Measurements from ENCODE around the gene NCK2. TPM values are rescaled to one million over a fixed set of nuclear protein-coding genes. Genes with fewer than 3 reads are reported as not detected.

The NCK2 gene
- total RNA-seq, 1 experiment from 2014 or later = 89.0 TPM

GRCh38 chr2:105870858-105871257, 126.1 kb downstream of the NCK2 start:
- H3K27me3 Mint-ChIP-seq (ENCODE audit: insufficient read depth, unreplicated experiment) = no peaks in the 10 kb centered on the region
- no peaks in the 10 kb centered on the region for H3K9me3 Mint-ChIP-seq (ENCODE audit: unreplicated experiment)
- Histone ChIP-seq H3K9me3 (no peaks in the 10 kb centered on the region), H3K27me3 (replicated peaks; ENCODE audit: control insufficient read depth, insufficient read depth, low read length) (no peaks in the 10 kb centered on the region), H3K4me1 (peaks cover 26% of the 10 kb centered on the region), H3K4me3 (ENCODE audit: low read depth, low read length) (no peak overlapping the region), H3K36me3 (ENCODE audit: control insufficient read depth, insufficient read depth, low read length) (peaks cover 2% of the 10 kb centered on the region)
- no peak for DNase-seq
- H3K4me1 Mint-ChIP-seq (ENCODE audit: low read depth, unreplicated experiment) = peaks cover 34% of the 10 kb centered on the region
- H3K27ac Mint-ChIP-seq (ENCODE audit: unreplicated experiment) = peak overlapping the region; percentile 16
- intact Hi-C loops (cut with micrococcal nuclease; ENCODE audit: unreplicated experiment) = no loop called here
- POLR2A ChIA-PET = no interaction called here
- H3K36me3 Mint-ChIP-seq (ENCODE audit: insufficient read depth, unreplicated experiment) = peaks cover 70% of the 10 kb centered on the region
- CTCF ChIA-PET = no interaction called here
- no TSS peak for BruUV-seq (replicated peaks)
- no peak overlapping the region for H3K4me3 Mint-ChIP-seq (ENCODE audit: unreplicated experiment)
- TF ChIP-seq, protein P1, sequence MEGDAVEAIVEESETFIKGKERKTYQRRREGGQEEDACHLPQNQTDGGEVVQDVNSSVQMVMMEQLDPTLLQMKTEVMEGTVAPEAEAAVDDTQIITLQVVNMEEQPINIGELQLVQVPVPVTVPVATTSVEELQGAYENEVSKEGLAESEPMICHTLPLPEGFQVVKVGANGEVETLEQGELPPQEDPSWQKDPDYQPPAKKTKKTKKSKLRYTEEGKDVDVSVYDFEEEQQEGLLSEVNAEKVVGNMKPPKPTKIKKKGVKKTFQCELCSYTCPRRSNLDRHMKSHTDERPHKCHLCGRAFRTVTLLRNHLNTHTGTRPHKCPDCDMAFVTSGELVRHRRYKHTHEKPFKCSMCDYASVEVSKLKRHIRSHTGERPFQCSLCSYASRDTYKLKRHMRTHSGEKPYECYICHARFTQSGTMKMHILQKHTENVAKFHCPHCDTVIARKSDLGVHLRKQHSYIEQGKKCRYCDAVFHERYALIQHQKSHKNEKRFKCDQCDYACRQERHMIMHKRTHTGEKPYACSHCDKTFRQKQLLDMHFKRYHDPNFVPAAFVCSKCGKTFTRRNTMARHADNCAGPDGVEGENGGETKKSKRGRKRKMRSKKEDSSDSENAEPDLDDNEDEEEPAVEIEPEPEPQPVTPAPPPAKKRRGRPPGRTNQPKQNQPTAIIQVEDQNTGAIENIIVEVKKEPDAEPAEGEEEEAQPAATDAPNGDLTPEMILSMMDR (IDR thresholded peaks at IDR 0.05; ENCODE audit: insufficient read depth in 1 of 2, low read depth in 1 of 2, low read length in 1 of 2, severe bottlenecking in 1 of 2, unreplicated experiment in 1 of 2) = no peak

DNA sequence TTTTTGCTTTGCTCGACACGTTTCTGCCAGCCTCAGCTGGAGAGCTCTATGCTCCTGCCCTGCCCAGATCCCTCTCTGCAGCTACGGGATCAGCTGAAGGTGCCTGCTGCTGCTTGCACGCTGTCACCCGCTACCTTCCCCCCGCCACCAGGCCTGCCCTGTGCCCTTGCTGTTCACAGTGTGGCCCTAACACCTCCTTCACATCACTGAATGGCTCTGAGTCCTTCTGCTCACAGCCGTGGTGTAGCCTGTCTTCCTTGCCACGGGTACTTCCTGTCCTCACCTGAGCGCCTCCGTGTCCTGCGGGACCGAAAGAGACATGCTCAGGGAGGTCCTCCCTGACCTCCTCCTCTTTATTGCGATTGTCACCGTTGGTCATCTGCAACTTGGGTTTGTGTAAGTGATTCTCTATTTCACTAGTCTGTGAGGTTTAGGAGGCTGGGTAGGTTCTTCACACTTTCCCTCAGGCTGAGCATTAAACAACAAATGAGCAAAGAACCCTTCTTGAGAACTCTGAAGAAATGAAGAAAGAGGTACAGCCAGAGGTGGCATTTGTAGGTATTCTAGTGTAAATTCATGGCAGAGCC, 127.5 kb downstream of the NCK2 start:
- Histone ChIP-seq H3K36me3 (ENCODE audit: control insufficient read depth, insufficient read depth, low read length) (peaks cover 4% of the 10 kb centered on the region), H3K4me1 (peaks cover 19% of the 10 kb centered on the region), H3K27me3 (replicated peaks; ENCODE audit: control insufficient read depth, insufficient read depth, low read length) (no peaks in the 10 kb centered on the region), H3K4me3 (ENCODE audit: low read depth, low read length) (no peak overlapping the region), H3K9me3 (no peaks in the 10 kb centered on the region)
- DNase-seq = no peak
- peaks cover 77% of the 10 kb centered on the region for H3K36me3 Mint-ChIP-seq (ENCODE audit: insufficient read depth, unreplicated experiment)
- BruUV-seq (replicated peaks) = no TSS peak
- H3K27me3 Mint-ChIP-seq (ENCODE audit: insufficient read depth, unreplicated experiment) = no peaks in the 10 kb centered on the region
- CTCF ChIA-PET = interaction anchor here (0.6 kb wide), 1 partner anchor 296 kb away, joined by 3 read pairs; no protein-coding TSS in a partner anchor
- POLR2A ChIA-PET = no interaction called here
- H3K27ac Mint-ChIP-seq (ENCODE audit: unreplicated experiment) = peak overlapping the region; percentile 21
- no peak overlapping the region for H3K4me3 Mint-ChIP-seq (ENCODE audit: unreplicated experiment)
- TF ChIP-seq, protein P1 (IDR thresholded peaks at IDR 0.05; ENCODE audit: insufficient read depth in 1 of 2, low read depth in 1 of 2, low read length in 1 of 2, severe bottlenecking in 1 of 2, unreplicated experiment in 1 of 2) = no peak
- H3K9me3 Mint-ChIP-seq (ENCODE audit: unreplicated experiment) = no peaks in the 10 kb centered on the region
- intact Hi-C loops (cut with micrococcal nuclease; ENCODE audit: unreplicated experiment) = no loop called here
- peaks cover 42% of the 10 kb centered on the region for H3K4me1 Mint-ChIP-seq (ENCODE audit: low read depth, unreplicated experiment)

GRCh38 chr2:105872830-105873229, 128.1 kb downstream of the NCK2 start:
- no peak overlapping the region for H3K4me3 ChIP-seq (ENCODE audit: low read depth, low read length)

More at GRCh38 chr2:105872830-105873229, 128.1 kb downstream of the NCK2 start:
- Histone ChIP-seq H3K27me3 (replicated peaks; ENCODE audit: control insufficient read depth, insufficient read depth, low read length) (no peaks in the 10 kb centered on the region), H3K36me3 (ENCODE audit: control insufficient read depth, insufficient read depth, low read length) (peaks cover 5% of the 10 kb centered on the region), H3K9me3 (no peaks in the 10 kb centered on the region), H3K4me1 (peaks cover 18% of the 10 kb centered on the region)
- Mint-ChIP-seq H3K27me3 (ENCODE audit: insufficient read depth, unreplicated experiment) (no peaks in the 10 kb centered on the region), H3K4me3 (ENCODE audit: unreplicated experiment) (no peak overlapping the region), H3K9me3 (ENCODE audit: unreplicated experiment) (no peaks in the 10 kb centered on the region), H3K4me1 (ENCODE audit: low read depth, unreplicated experiment) (peaks cover 39% of the 10 kb centered on the region), H3K27ac (ENCODE audit: unreplicated experiment) (peak overlapping the region; percentile 21), H3K36me3 (ENCODE audit: insufficient read depth, unreplicated experiment) (peaks cover 80% of the 10 kb centered on the region)
- TF ChIP-seq, protein P1 (IDR thresholded peaks at IDR 0.05; ENCODE audit: insufficient read depth in 1 of 2, low read depth in 1 of 2, low read length in 1 of 2, severe bottlenecking in 1 of 2, unreplicated experiment in 1 of 2) = no peak
- POLR2A ChIA-PET = no interaction called here
- intact Hi-C loops (cut with micrococcal nuclease; ENCODE audit: unreplicated experiment) = no loop called here
- BruUV-seq (replicated peaks) = no TSS peak
- no peak for DNase-seq
- CTCF ChIA-PET = no interaction called here
